ENCODE results near the gene KIFBP. TPM values are rescaled to one million over a fixed set of nuclear protein-coding genes. Genes with fewer than 3 reads are reported as not detected.
A peak's percentile ranks its signal among the peaks of the same experiment; 100 is the strongest.

Gene KIFBP
- total RNA-seq, 2 experiments from 2014 or later: 4.2 TPM

GRCh38 chr10:68955832-68956532 lies 32.6 kb upstream of the KIFBP start, which contains the start of gene DDX21:
TSS of gene DDX21 (plus strand) at chr10:68956170. CDS start at chr10:68956226, 56 bp downstream.
- no peaks in the 10 kb centered on the region for H3K27me3 ChIP-seq (ENCODE audit: control insufficient read depth in 1 of 2, insufficient read depth in 2 of 2, low read length in 2 of 2)
- peak; percentile 73 to 95 (median 82) for DNase-seq
- peaks cover 45% of the 10 kb centered on the region for H3K4me1 ChIP-seq (ENCODE audit: insufficient read depth, low read length)
- peaks cover 39% of the 10 kb centered on the region for H3K36me3 Mint-ChIP-seq (ENCODE audit: low read depth)
- peaks cover 20% of the 10 kb centered on the region for H3K36me3 ChIP-seq (ENCODE audit: insufficient read depth, low read length)
- peak within 1 kb of the TSS; percentile 95 for H3K4me3 Mint-ChIP-seq
- H3K27me3 Mint-ChIP-seq: no peaks in the 10 kb centered on the region
- no peaks in the 10 kb centered on the region for H3K9me3 ChIP-seq (ENCODE audit: control insufficient read depth in 1 of 2, insufficient read depth in 1 of 2, low read length in 2 of 2)
- CTCF ChIA-PET: interaction anchor here (0.8 to 2.5 kb wide), 11 partner anchors 9 to 169 kb away, joined by 3 to 6 read pairs (median 4); partner anchors contain the start of gene DDX50
- peak; percentile 87 for TF ChIP-seq CTCF (IDR thresholded peaks at IDR 0.05)
- no peaks in the 10 kb centered on the region for H3K9me3 Mint-ChIP-seq
- peak; percentile 80 for ATAC-seq (ENCODE audit: poor library complexity)
- POLR2A ChIA-PET: interaction anchor here (0.6 to 3.9 kb wide), 26 partner anchors 9 to 624 kb away, joined by 3 to 24 read pairs (median 4); partner anchors contain the start of genes CCAR1, DDX50, HNRNPH3 and KIFBP
- H3K27ac ChIP-seq (ENCODE audit: low read depth in 1 of 2, low read length in 2 of 2): peak within 1 kb of the TSS; percentile 98 to 100
- intact Hi-C loops (cut with DNase I, micrococcal nuclease): loop anchor here (1.0 to 10.0 kb wide), 9 partner anchors 36 to 1071 kb away; partner anchors contain the start of genes CCAR1 (in 1 of the 2), DDX50 (in 1 of the 2), RUFY2 (in 1 of the 2) and SIRT1 (in 1 of the 2)
- peaks cover 44% of the 10 kb centered on the region for H3K4me1 Mint-ChIP-seq (ENCODE audit: low read depth)
- H3K4me3 ChIP-seq (ENCODE audit: low read length): peak within 1 kb of the TSS; percentile 97
- H3K27ac Mint-ChIP-seq: peak within 1 kb of the TSS; percentile 94

- H3K27me3 ChIP-seq (ENCODE audit: control insufficient read depth in 1 of 2, insufficient read depth in 2 of 2, low read length in 2 of 2): no peaks in the 10 kb centered on the region
- DNase-seq: no peak
These were observed 31.4 kb upstream of the KIFBP start for GRCh38 chr10:68957284-68957615.

More at GRCh38 chr10:68957284-68957615, 31.4 kb upstream of the KIFBP start:
- peak overlapping the region; percentile 95 for H3K4me3 Mint-ChIP-seq
- Histone ChIP-seq H3K9me3 (ENCODE audit: control insufficient read depth in 1 of 2, insufficient read depth in 1 of 2, low read length in 2 of 2) (no peaks in the 10 kb centered on the region), H3K4me1 (ENCODE audit: insufficient read depth, low read length) (peaks cover 46% of the 10 kb centered on the region), H3K4me3 (ENCODE audit: low read length) (peak overlapping the region; percentile 97), H3K27ac (ENCODE audit: low read depth in 1 of 2, low read length in 2 of 2) (peak overlapping the region; percentile 98 to 100), H3K36me3 (ENCODE audit: insufficient read depth, low read length) (peaks cover 29% of the 10 kb centered on the region)
- no peak for ATAC-seq (ENCODE audit: poor library complexity)
- intact Hi-C loops (cut with DNase I, micrococcal nuclease): loop anchor here (2.0 to 10.0 kb wide), 6 partner anchors 35 to 1072 kb away; partner anchors contain the start of genes CCAR1 (in 1 of the 2), RUFY2 (in 1 of the 2), SIRT1 (in 1 of the 2) and SUPV3L1 (in 1 of the 2)
- H3K4me1 Mint-ChIP-seq (ENCODE audit: low read depth): peaks cover 54% of the 10 kb centered on the region
- POLR2A ChIA-PET: interaction anchor here (0.6 to 3.9 kb wide), 7 partner anchors 8 to 131 kb away, joined by 3 to 24 read pairs (median 6); partner anchors contain the start of genes DDX50, KIFBP and SRGN
- no peak for TF ChIP-seq CTCF (IDR thresholded peaks at IDR 0.05)
- H3K9me3 Mint-ChIP-seq: no peaks in the 10 kb centered on the region
- no peaks in the 10 kb centered on the region for H3K27me3 Mint-ChIP-seq
- H3K36me3 Mint-ChIP-seq (ENCODE audit: low read depth): peaks cover 49% of the 10 kb centered on the region
- peak overlapping the region; percentile 94 for H3K27ac Mint-ChIP-seq
- CTCF ChIA-PET: interaction anchor here (2.5 kb wide), 1 partner anchor 10 kb away, joined by 6 read pairs; no protein-coding TSS in a partner anchor
